Stimulated activated CD8-positive, alpha-beta memory T cell treated with anti-CD3 and anti-CD28 coated beads, Interleukin-4, amount 100 ng/mL, for 24 hours (primary cell): ENCODE results near the gene SMPD4.
A peak's percentile ranks its signal among the peaks of the same experiment; 100 is the strongest.
"Not testable (repeated sequence)": the region's sequence is repeated elsewhere in the genome, so short reads cannot be mapped to it uniquely, and the experiment has no call there.

Experiments
- DNase-seq: peaks from one replicate; pipeline ENCODE4 v3.0.0-alpha.2; 2020; ENCODE audit warnings: low read depth

Gene SMPD4

GRCh38 chr2:130157354-130157753 is 24.0 kb downstream of the SMPD4 start:
- DNase-seq: not testable (repeated sequence)

GRCh38 chr2:130156624-130157004 is 24.8 kb downstream of the SMPD4 start:
- no peak for DNase-seq

- DNase-seq: not testable (repeated sequence)
These were observed 25.3 kb downstream of the SMPD4 start for GRCh38 chr2:130155956-130156623.

- DNase-seq: no peak
These were observed 26.3 kb downstream of the SMPD4 start for GRCh38 chr2:130154773-130155765.

- DNase-seq: not testable (repeated sequence)
These were observed 27.0 kb downstream of the SMPD4 start for GRCh38 chr2:130154423-130154770.

- DNase-seq: not testable (repeated sequence)
These were observed 27.5 kb downstream of the SMPD4 start for GRCh38 chr2:130153721-130154422.

GRCh38 chr2:130152816-130153595 is 28.4 kb downstream of the SMPD4 start:
- no peak for DNase-seq

- not testable (repeated sequence) for DNase-seq
These were observed 29.1 kb downstream of the SMPD4 start for GRCh38 chr2:130152136-130152815.

- DNase-seq: not testable (repeated sequence)
These were observed 30.3 kb downstream of the SMPD4 start for GRCh38 chr2:130151145-130151512.

GRCh38 chr2:130150181-130151144 is 30.9 kb downstream of the SMPD4 start:
- DNase-seq: no peak

- not testable (repeated sequence) for DNase-seq
These were observed 32.9 kb downstream of the SMPD4 start for GRCh38 chr2:130148515-130148914.

- peak; percentile 42 for DNase-seq
These were observed 36.4 kb downstream of the SMPD4 start, which contains the start of gene CCDC74B for GRCh38 chr2:130145006-130145414. Gene CCDC74B, minus strand, starts transcription at chr2:130145112. Its CDS starts 116 bp downstream, at chr2:130144996.

- not testable (repeated sequence) for DNase-seq
These were observed 37.9 kb downstream of the SMPD4 start for GRCh38 chr2:130143266-130144039.

GRCh38 chr2:130142396-130143265 is 38.8 kb downstream of the SMPD4 start:
- not testable (repeated sequence) for DNase-seq

- DNase-seq: not testable (repeated sequence)
These were observed 39.6 kb downstream of the SMPD4 start for GRCh38 chr2:130141645-130142370.

GRCh38 chr2:130141002-130141401 is 40.4 kb downstream of the SMPD4 start:
- not testable (repeated sequence) for DNase-seq

GRCh38 chr2:130140516-130140915 is 40.9 kb downstream of the SMPD4 start:
- DNase-seq: not testable (repeated sequence)
